ENCODE results near the gene EPM2AIP1. TPM values are rescaled to one million over a fixed set of nuclear protein-coding genes. Genes with fewer than 3 reads are reported as not detected.

EPM2AIP1 gene
- polyA plus RNA-seq, 2 of the 4 experiments (the other 2 are of a cell fraction) = 10.3 to 15.7 TPM

- DNase-seq (ENCODE audit: low read depth in 1 of 2, low spot score in 1 of 2) (no peak), FAIRE-seq (no peak), ATAC-seq (no peak)
- Histone ChIP-seq H3K9me3 (peaks cover 22% of the 10 kb centered on the region), H3K27ac (no peak overlapping the region), H3K4me1 (no peaks in the 10 kb centered on the region), H3K4me3 (no peak overlapping the region), H3K4me2 (no peak overlapping the region)
- WGBS (ENCODE audit: missing lambda C conversion rate) = 92% methylated on average over 21 of the region's 21 CpGs
- no peak for TF ChIP-seq CBX8 (IDR thresholded peaks at IDR 0.05)
- TF ChIP-seq SREBF2 (IDR thresholded peaks at IDR 0.05) = no peak
- TF ChIP-seq MAFK (IDR thresholded peaks at IDR 0.05; ENCODE audit: partially characterized antibody) = no peak
- TF ChIP-seq NR3C1 (IDR thresholded peaks at IDR 0.05) = no peak
- no peak for TF ChIP-seq SMC3 (IDR thresholded peaks at IDR 0.05)
- TF ChIP-seq ZSCAN20 (CRISPR knock-in tag; IDR thresholded peaks at IDR 0.05) = no peak
- TF ChIP-seq ELK1 (IDR thresholded peaks at IDR 0.05; ENCODE audit: low read depth, low read length) = no peak
- no peak for TF ChIP-seq JUN (IDR thresholded peaks at IDR 0.05)
- TF ChIP-seq RAD21 (conservative IDR thresholded peaks at IDR 0.05 in 1 of 2, IDR thresholded peaks at IDR 0.05 in 1 of 2) = no peak
- CTCF ChIA-PET = interaction anchor here (0.5 to 2.7 kb wide), 2 partner anchors 16 to 127 kb away, joined by 3 to 13 read pairs; no protein-coding TSS in a partner anchor
- POLR2A ChIA-PET = no interaction called here
Measured at GRCh38 chr3:36942638-36943248, 50.2 kb downstream of the EPM2AIP1 start.

GRCh38 chr3:36941658-36942057 is 51.3 kb downstream of the EPM2AIP1 start:
- DNase-seq (ENCODE audit: low read depth in 1 of 2, low spot score in 1 of 2) (no peak), ATAC-seq (no peak), FAIRE-seq (no peak)
- no peak overlapping the region for H3K4me2 ChIP-seq
- no peak for TF ChIP-seq CHD2 (IDR thresholded peaks at IDR 0.05; ENCODE audit: low read length, partially characterized antibody)
- no peak for TF ChIP-seq KDM1A (IDR thresholded peaks at IDR 0.05; ENCODE audit: low read depth)
- TF ChIP-seq BCL3 (IDR thresholded peaks at IDR 0.05) = no peak
- H3K9me3 ChIP-seq = peaks cover 11% of the 10 kb centered on the region
- no peak overlapping the region for H3K4me3 ChIP-seq
- H3K27ac ChIP-seq = no peak overlapping the region
- WGBS (ENCODE audit: missing lambda C conversion rate) = 72% methylated on average over 3 of the region's 3 CpGs
- POLR2A ChIA-PET = no interaction called here
- CTCF ChIA-PET = interaction anchor here (1.8 kb wide), 1 partner anchor 73 kb away, joined by 5 read pairs; no protein-coding TSS in a partner anchor
- H3K4me1 ChIP-seq = no peaks in the 10 kb centered on the region

- ATAC-seq (no peak), FAIRE-seq (no peak), DNase-seq (ENCODE audit: low read depth in 1 of 2, low spot score in 1 of 2) (no peak)
- ChIA-PET POLR2A (no interaction called here), CTCF (interaction anchor here (1.0 to 1.8 kb wide), 2 partner anchors 31 to 72 kb away, joined by 3 to 5 read pairs; no protein-coding TSS in a partner anchor)
- 71% methylated on average over 2 of the region's 2 CpGs for WGBS (ENCODE audit: missing lambda C conversion rate)
- Histone ChIP-seq H3K4me2 (no peak overlapping the region), H3K9me3 (peaks cover 6% of the 10 kb centered on the region; the same call in 2 of the 3 replicates), H3K4me1 (no peaks in the 10 kb centered on the region), H3K27ac (no peak overlapping the region), H3K4me3 (no peak overlapping the region)
- no peak for TF ChIP-seq CEBPB (IDR thresholded peaks at IDR 0.05)
- no peak for TF ChIP-seq HDAC2 (IDR thresholded peaks at IDR 0.05)
- TF ChIP-seq RNF2 (IDR thresholded peaks at IDR 0.05; ENCODE audit: borderline replicate concordance, low read depth) = no peak
- no peak for TF ChIP-seq REST (IDR thresholded peaks at IDR 0.05)
- TF ChIP-seq RARB (CRISPR knock-in tag; IDR thresholded peaks at IDR 0.05) = no peak
- TF ChIP-seq POLR2A (IDR thresholded peaks at IDR 0.05; ENCODE audit: low read length) = no peak
- no peak for TF ChIP-seq MAFK (IDR thresholded peaks at IDR 0.05; ENCODE audit: partially characterized antibody)
- no peak for TF ChIP-seq EHF (CRISPR knock-in tag; IDR thresholded peaks at IDR 0.05)
- no peak for TF ChIP-seq CTCF (IDR thresholded peaks at IDR 0.05)
Measured at GRCh38 chr3:36941162-36941561, 51.8 kb downstream of the EPM2AIP1 start.
